Testis (tissue), 2 donors: ENCODE data around the gene G3BP2.

Experiments used
- POLR2A ChIP-seq: fragments of 450-650 bp; IDR thresholded peaks from one replicate; pipeline ENCODE4 v1.6.1; 2017; ENCODE audit warnings: antibody characterized with exemption, mild to moderate bottlenecking, moderate library complexity
- TF ChIP-seq, protein P1 (sequence below), 3 experiments: fragments of 450-650 bp in 2 of 3; fragments of 200-600 bp in 1 of 3; sonication (generic) in 1 of 3; IDR thresholded peaks; one replicate each; pipeline ENCODE4 v1.5.1; 2016 to 2019; ENCODE audit warnings: antibody characterized with exemption in 3 of 3, mild to moderate bottlenecking in 2 of 3, moderate library complexity in 1 of 3

DNA sequence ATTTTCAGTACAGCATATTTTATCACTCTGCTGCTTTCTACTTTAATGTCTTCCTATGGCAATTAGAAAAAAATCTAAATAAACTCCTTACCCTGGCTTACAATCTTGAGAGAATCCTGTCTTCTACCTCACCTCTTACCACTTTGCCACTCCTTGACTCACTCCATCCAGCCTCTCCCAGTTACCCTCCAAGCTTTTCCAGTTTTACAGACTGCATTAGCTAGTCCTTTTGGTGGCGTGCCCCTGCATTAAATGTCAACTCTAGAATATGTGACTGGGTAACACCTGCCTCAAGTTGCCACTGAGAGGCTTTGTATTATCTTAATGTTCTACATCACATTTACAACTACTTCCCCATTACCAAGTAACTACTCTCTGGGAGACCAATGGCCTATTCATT, 35.4 kb downstream of the G3BP2 start:
- TF ChIP-seq, protein P1, sequence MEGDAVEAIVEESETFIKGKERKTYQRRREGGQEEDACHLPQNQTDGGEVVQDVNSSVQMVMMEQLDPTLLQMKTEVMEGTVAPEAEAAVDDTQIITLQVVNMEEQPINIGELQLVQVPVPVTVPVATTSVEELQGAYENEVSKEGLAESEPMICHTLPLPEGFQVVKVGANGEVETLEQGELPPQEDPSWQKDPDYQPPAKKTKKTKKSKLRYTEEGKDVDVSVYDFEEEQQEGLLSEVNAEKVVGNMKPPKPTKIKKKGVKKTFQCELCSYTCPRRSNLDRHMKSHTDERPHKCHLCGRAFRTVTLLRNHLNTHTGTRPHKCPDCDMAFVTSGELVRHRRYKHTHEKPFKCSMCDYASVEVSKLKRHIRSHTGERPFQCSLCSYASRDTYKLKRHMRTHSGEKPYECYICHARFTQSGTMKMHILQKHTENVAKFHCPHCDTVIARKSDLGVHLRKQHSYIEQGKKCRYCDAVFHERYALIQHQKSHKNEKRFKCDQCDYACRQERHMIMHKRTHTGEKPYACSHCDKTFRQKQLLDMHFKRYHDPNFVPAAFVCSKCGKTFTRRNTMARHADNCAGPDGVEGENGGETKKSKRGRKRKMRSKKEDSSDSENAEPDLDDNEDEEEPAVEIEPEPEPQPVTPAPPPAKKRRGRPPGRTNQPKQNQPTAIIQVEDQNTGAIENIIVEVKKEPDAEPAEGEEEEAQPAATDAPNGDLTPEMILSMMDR (IDR thresholded peaks at IDR 0.05): no peak
- no peak for TF ChIP-seq POLR2A
